ENCODE results near the gene BRD9.
"Not testable (repeated sequence)": the region's sequence is repeated elsewhere in the genome, so short reads cannot be mapped to it uniquely, and the experiment has no call there.

The BRD9 gene

DNA sequence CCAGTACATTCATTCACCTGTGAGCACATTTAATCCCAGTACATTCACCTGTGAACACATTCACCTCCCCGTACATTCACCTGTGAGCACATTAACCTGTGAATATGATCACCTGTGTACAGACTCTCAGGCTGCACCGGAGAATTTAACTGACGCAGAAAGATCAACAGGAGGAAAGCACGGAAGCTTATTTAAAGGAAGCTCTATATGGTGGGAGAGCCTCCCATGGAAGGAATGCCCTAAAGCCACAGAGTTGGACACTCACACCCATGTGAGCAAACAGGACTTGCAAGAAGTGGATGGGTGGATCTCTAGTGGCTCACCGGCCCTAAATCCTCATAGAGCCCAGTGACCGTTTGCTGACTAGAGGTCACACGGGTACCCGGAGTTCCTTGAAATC, 38.3 kb upstream of the BRD9 start:
- no peak for TF ChIP-seq POLR2A (IDR thresholded peaks at IDR 0.05; ENCODE audit: low read depth, low read length)
- no peak for FAIRE-seq
- no peak for DNase-seq (ENCODE audit: insufficient read length, low spot score)

DNA sequence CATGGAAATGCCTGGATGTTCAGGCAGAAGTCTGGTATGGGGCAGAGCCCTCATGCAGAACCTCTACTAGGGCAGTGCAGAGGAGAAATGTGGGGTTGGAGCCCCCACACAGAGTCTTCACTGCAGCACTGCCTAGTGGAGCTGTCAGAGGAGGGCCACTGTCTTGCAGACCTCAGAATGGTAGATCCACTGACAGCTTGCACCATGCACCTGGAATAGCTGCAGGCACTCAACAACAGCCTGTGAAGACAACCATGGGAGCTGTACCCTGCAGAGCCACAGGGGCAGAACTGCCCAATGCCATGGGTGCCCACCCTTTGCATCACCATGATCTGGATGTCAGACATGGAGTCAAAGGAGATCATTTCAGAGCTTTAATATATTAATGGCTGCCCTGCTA, 37.0 kb upstream of the BRD9 start:
- FAIRE-seq (no peak), DNase-seq (ENCODE audit: insufficient read length, low spot score) (no peak)
- TF ChIP-seq POLR2A (IDR thresholded peaks at IDR 0.05; ENCODE audit: low read depth, low read length), result no peak

DNA sequence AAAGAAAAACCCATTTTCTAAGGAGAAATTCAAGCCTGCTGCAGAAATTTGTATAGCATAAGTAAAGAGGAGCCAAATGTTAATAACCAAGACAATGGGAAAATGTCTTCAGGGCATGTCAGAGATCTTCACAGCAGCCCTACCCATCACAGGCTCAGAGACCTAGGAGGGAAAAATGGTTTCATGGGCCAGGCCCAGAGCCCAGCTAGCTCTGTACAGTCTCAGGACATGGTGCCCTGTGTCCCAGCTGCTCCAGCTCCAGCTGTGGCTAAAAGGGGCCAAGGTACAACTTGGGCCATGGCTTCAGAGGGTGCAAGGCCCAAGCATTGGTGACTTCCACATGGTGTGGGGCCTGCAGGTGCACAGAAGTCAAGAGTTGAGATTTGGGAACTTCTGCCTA, 36.6 kb upstream of the BRD9 start:
- DNase-seq (ENCODE audit: insufficient read length, low spot score); FAIRE-seq: not testable (repeated sequence)

DNA sequence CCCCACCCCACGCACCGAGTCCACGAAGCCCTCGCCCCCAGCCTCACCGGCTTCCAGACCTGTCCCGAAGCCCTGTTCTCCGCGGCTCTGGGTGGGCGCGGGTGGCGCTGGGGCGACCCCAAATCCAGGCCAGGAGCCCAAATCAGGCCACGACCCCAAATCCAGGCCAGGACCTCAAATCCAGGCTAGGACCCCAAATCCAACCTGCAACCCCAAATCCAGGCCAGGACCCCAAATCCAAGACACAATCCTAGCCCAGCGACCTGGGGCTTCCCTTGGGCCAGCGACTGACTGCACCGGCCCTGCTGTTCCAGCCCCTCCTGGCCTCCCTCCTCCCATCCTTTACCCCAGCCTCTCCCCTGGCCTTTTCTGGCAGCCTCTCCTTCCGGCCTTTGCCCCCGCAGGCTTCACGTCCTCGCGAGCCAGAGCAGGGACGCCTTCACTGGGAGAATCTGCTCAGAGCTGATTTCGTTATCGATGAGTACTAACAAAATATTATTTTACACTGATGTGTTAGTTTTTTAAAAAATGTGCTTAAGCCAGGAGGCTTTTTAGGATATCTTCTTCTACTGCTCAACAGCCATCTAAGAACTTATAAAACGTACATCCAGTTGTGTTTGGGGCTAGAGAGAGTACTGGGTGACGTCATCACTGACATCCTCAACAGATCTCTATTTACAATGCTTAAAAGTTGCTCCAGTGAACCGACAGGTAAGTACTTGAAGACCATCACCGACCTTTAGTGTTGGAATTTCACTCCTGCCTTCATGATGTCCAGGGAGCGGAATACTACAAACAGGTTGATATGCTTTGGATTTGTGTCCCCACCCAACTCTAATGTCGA, 34.8 kb upstream of the BRD9 start:
- DNase-seq (ENCODE audit: insufficient read length, low spot score) (no peak), FAIRE-seq (no peak)
- TF ChIP-seq POLR2A (IDR thresholded peaks at IDR 0.05; ENCODE audit: low read depth, low read length), result no peak

DNA sequence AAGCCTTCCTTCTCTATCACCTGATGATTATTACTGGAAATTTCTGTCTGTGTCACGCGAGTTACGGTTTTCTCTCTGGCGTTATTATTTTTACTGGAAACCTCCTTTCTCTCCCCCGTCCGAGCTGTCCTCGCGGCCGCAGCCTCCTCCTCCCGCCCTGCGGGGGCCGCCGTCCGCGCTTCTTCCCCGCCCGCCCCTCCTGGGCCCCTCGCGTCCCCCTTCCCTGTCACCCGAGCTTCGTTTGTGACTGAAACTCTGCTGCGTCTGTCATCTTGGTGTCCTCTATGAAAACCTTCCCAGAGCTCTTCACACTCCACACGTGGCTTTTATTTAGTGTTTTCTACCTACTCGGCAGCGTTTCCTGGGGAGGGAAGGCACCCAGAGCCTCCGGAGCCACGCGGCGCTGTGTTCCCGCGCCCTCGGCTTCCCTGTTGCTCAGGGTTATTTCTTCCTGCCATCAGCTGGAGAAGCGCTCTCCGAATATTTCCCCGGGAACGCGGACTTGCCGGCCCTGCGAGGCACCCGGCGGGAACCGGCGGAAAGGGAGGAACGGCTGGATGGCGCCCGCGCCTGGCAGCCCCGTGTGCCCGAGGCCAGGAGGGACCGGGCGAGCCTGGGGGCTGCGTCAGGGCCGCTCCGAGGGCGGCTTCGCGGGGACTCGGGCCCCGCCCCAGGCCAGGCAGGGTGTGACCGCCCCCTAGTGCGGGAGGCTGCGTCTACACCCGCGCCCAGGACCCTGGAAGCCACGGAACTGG, 34.0 kb upstream of the BRD9 start:
- FAIRE-seq (no peak), DNase-seq (ENCODE audit: insufficient read length, low spot score) (no peak)
- no peak for TF ChIP-seq POLR2A (IDR thresholded peaks at IDR 0.05; ENCODE audit: low read depth, low read length)

DNA sequence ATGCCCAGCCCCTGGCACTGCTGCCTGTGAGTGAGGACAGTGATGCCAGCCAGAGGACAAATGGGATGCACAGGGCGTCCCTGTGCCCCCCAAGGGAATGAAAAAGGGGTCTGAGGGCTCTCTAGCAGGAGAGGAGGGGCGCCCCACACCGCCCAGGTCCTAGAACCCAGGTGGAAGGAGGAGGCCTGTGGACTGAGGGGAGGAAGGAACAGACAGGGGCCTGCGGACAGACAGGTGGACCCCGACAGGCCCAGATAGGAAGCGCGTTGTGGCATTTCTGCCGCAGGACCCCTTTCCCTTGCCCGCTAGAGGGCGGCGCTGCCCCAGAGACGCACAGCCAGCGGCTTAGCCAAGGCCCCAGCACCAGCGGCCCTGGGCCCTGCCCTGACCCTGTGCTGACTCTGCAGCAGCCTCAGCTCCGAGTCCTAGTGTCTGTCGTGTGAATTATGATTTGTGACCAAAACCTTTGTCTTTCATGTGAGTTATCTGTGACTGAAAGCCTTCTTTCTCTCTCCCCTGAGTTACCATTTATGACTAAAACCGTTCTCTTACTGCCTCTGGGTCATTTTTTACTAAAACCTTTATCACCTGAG, 30.8 kb upstream of the BRD9 start:
- FAIRE-seq, result no peak

DNA sequence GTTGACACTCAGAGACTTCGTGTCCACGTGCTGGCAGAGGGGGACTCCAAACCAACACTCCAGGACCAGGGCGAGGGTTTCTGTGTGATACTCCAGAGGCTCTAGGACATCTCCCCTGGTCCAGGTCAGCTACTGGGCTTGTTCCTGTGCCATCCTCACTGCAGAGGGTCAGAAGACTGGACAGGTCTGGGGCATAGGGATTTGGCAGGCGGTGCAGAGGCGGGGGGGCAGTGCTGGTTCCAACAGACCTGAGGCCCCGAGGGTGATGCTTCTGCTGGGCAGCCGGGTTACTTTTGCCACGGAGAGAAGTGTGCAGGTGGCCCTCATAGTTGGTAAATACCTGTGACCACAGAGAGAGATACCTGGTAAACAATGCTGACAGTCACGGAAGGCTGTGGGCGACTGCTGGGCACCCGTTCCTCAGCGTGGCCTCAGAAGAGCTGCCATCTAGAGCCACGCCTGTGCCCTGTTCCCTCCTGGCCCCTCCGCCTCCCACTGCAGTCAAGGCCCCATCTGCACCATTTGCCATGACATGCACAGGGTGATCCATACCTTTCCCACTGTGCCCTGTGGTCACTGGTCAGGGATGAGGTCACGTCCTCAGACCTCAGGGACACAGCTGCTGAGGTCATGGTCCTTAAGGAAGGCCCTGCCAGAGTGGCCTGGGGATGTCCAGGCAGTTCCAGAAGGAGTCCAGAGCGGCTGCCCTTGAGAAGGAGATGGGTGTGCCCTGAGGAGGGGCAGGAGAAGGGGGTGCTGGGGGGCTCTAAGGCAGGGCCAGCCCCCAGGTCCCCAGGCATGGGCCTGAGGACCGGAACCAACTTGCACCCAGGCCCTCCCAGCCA, 30.1 kb upstream of the BRD9 start:
- FAIRE-seq (no peak), DNase-seq (ENCODE audit: insufficient read length, low spot score) (no peak)
- TF ChIP-seq POLR2A (IDR thresholded peaks at IDR 0.05; ENCODE audit: low read depth, low read length), result no peak

More for the DNA sequence above, 30.8 kb upstream of the BRD9 start:
- no peak for TF ChIP-seq POLR2A (IDR thresholded peaks at IDR 0.05; ENCODE audit: low read depth, low read length)
- DNase-seq (ENCODE audit: insufficient read length, low spot score), result no peak

DNA sequence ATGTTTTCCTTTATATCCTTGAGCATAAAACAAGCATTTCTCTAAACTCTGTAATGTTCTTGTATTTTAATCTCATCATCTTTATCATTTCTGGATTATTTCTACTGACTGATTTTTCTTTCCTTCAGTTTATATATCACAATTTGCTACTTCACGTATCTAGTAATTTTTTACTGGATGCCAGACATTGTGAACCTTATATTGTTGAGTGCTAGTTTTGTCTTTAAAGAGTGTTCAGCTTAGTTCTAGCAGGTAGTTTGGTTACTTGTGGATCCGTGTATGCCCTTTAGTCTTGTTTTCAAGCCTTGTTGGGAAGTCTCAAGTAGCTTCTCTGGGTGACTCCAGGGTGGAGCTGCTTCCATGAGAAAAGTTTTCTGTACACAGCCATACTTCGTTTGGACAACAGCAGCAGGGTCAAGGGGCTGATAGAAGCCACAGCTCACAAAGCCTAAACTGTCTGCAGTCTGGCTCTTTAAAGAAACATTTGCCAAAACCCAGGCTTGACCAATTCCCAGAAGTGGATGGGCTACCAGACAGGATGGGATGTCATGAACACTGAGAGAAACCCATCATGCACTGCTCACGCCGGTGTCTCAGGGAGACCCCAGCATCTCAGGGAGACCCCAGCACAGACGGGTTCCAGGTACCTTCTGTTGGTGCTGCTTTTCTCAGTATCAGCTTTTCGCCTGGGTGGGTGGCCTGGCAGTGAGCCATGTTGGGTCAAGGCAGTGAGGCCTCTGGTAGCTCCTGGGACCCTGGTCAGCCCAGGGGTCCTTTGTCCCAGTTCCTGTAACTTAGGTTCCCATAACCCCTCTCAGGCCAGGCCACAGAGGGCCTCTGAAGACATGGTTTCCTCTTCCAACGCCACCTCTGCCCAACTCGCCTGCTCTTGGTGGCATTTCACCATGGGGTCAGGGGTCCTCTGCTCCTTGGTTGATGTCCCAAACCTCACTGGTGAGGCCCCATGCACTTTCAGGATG, 29.1 kb upstream of the BRD9 start:
- TF ChIP-seq POLR2A (IDR thresholded peaks at IDR 0.05; ENCODE audit: low read depth, low read length), result no peak
- DNase-seq (ENCODE audit: insufficient read length, low spot score) (no peak), FAIRE-seq (no peak)

DNA sequence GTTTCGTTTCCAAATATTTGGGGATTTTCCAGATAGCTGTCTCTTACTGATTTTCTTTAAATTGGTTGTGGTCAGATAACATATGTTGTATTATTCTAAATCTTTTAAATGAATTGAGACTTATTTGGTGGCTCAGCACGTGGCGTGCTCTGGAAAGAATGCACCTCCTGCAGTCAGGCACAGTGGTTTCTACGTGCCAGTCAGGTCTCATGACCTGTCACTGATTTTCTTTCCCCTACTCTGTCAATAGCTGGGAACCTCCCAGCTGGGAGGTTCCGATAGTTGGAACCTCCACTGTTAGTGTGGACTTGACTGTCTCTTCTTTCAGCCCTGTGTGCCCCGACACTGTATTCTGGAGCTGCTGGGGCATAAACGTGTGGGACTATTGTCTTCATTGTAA, 27.7 kb upstream of the BRD9 start:
- DNase-seq (ENCODE audit: insufficient read length, low spot score), result no peak

DNA sequence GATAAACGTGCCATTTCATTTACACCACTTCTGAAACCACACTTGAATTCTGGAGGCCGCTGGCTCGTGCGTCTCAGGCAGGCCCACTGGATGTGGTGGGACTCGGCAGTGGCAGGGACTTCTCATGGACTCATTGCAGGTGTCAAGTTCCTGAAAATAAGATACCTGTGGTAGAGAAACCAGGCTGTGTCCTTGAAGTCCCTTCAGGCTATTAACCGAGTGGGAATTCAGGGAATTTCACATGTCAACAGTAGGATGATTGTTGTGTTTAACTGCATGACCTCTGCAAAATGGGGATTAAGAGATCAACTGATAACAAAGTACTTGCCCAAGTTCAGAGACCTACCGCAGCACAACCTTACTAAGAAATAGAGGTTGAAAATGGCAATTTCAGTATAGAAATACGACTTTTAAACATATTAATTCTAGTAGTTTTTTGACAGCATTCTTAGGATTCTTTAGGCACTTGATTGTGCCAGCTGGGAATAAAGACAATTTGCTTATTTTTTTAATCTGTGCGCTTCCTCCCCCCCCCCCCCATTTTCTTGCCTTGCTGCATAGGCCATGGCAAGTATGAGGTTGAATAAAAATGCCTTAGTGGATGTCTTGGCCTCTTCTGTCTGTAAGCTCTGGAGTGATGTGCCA, 26.9 kb upstream of the BRD9 start:
- no peak for FAIRE-seq
- TF ChIP-seq POLR2A (IDR thresholded peaks at IDR 0.05; ENCODE audit: low read depth, low read length), result no peak
- no peak for DNase-seq (ENCODE audit: insufficient read length, low spot score)

More for the DNA sequence above, 27.7 kb upstream of the BRD9 start:
- no peak for FAIRE-seq
- TF ChIP-seq POLR2A (IDR thresholded peaks at IDR 0.05; ENCODE audit: low read depth, low read length), result no peak

DNA sequence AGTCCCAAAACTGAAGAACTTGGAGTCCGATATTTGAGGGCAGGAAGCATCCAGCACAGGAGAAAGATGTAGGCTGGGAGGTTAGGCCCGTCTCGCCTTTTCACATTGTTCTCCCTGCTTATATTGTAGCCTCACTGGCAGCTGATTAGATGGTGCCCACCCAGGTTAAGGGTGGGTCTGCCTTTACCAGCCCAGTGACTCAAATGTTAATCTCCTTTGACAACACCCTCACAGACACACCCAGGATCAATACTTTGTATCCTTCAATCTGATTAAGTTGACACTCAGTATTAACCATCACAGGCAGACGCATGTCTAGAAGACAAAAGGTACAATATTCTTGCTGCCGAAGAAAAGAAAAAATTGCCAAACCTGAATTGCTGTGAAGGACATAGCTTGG, 26.1 kb upstream of the BRD9 start:
- not testable (repeated sequence) for FAIRE-seq; DNase-seq (ENCODE audit: insufficient read length, low spot score)

All from H54 (cell line).